ENCODE data around the gene ALK.

GRCh38 chr2:29479401-29479800, 442.0 kb downstream of the ALK start:
- TF ChIP-seq POLR2A (IDR thresholded peaks at IDR 0.05; ENCODE audit: low read depth, low read length) (no peak), JUND (IDR thresholded peaks at IDR 0.05; ENCODE audit: low read depth, low read length) (no peak), TAF1 (IDR thresholded peaks at IDR 0.05; ENCODE audit: borderline replicate concordance, low read depth, low read length) (no peak), CTCF (IDR thresholded peaks at IDR 0.05 in 2 of 3, conservative IDR thresholded peaks at IDR 0.05 in 1 of 3; ENCODE audit: control insufficient read depth in 2 of 3, extremely low read depth in 1 of 3, insufficient read depth in 1 of 3, low read depth in 3 of 3, low read length in 3 of 3) (no peak), STAT1 (conservative IDR thresholded peaks at IDR 0.05) (no peak), SP1 (IDR thresholded peaks at IDR 0.05; ENCODE audit: low read depth, low read length) (no peak), RCOR1 (conservative IDR thresholded peaks at IDR 0.05; ENCODE audit: low read depth, low read length) (no peak), NFIC (IDR thresholded peaks at IDR 0.05; ENCODE audit: low read depth, low read length) (no peak), POLR2AphosphoS5 (IDR thresholded peaks at IDR 0.05; ENCODE audit: low read length) (no peak)

Measured in GM12878 (cell line).